HCT116 (cell line): ENCODE results near the gene CCDC87. TPM values are rescaled to one million over a fixed set of nuclear protein-coding genes. Genes with fewer than 3 reads are reported as not detected.

Source experiments
- ATAC-seq: fragments of 200-7000 bp; cut with Tn5 transposase; 2 replicates; pipeline ENCODE4 v1.9.1; 2020; ENCODE audit warnings: mild to moderate bottlenecking, moderate library complexity
- BruUV-seq: library from RNA; stranded (reverse); fragments of 400-500 nt; replicated peaks from 2 replicates; lab custom pipeline; 2021; lab: Mats Ljungman, UMichigan
- CTCF ChIA-PET: fragments of 300-600 bp; sonication (Branson Sonifier 250); formaldehyde crosslinking; loops from one replicate; lab custom pipeline; 2021; ENCODE audit warnings: antibody characterized with exemption; lab: Charles Lee
- POLR2A ChIA-PET: fragments of 300-600, 350-600 bp; sonication (Branson Sonifier 250); formaldehyde crosslinking; loops from one replicate; lab custom pipeline; 2021; ENCODE audit warnings: antibody characterized with exemption; lab: Charles Lee
- RAD21 ChIA-PET, 2 experiments: fragments of 300-600 bp; sonication (Branson Sonifier 250); formaldehyde crosslinking; loops; one replicate each; lab custom pipeline; 2023; ENCODE audit warnings: low total read pairs in 2 of 2; ENCODE audit not compliant: uncharacterized antibody in 2 of 2, unreplicated experiment in 2 of 2, low non-redundant PET in 1 of 2; lab: Charles Lee
- DNase-seq: peaks from one replicate; pipeline ENCODE4 v3.0.0-alpha.2; 2010; ENCODE audit warnings: low read depth, low spot score
- H2AFZ ChIP-seq: fragments of 200-600 bp; shearing (Covaris generic), sonication (generic); 2 replicates; pipeline ENCODE4 v1.6.1; 2017; ENCODE audit warnings: low read depth, mixed run types, mixed read lengths, antibody characterized with exemption, low read length; ENCODE audit not compliant: poor library complexity, severe bottlenecking
- H3K27ac ChIP-seq: 2 replicates; pipeline ENCODE4 v1.5.1; 2012; ENCODE audit warnings: low read depth, low read length
- H3K27me3 ChIP-seq: fragments of 200-600 bp; sonication (generic); 2 replicates; pipeline ENCODE4 v1.6.1; 2016; ENCODE audit warnings: mixed run types, low read length, mixed read lengths; ENCODE audit not compliant: insufficient read depth
- H3K36me3 ChIP-seq, 2 experiments: fragments of 200-500 bp in 1 of 2; fragments of 200-600 bp in 1 of 2; sonication (Bioruptor generic) in 1 of 2; sonication (generic) in 1 of 2; 2 replicates each; pipeline versions ENCODE4 v1.5.1 to v1.6.1; 2014 to 2016; ENCODE audit warnings: low read length in 2 of 2, inconsistent platforms in 1 of 2, mixed read lengths in 1 of 2, mixed run types in 1 of 2; ENCODE audit not compliant: insufficient read depth in 2 of 2, control insufficient read depth in 1 of 2
- H3K4me1 ChIP-seq, 2 experiments: fragments of 200-600 bp in 1 of 2; sonication (generic) in 1 of 2; 2 replicates each; pipeline versions ENCODE4 v1.5.1 to v1.6.1; 2012 to 2017; ENCODE audit warnings: low read length in 2 of 2, inconsistent platforms in 1 of 2, mild to moderate bottlenecking in 1 of 2, mixed read lengths in 1 of 2, mixed run types in 1 of 2, moderate library complexity in 1 of 2; ENCODE audit not compliant: insufficient read depth in 2 of 2, control insufficient read depth in 1 of 2
- H3K4me2 ChIP-seq: fragments of 200-600 bp; sonication (generic); 2 replicates; pipeline ENCODE4 v1.6.1; 2017; ENCODE audit warnings: mixed run types, low read length, mixed read lengths
- H3K4me3 ChIP-seq, 2 experiments: fragments of 200-600 bp in 1 of 2; sonication (generic) in 1 of 2; replicated peaks in 1 of 2; 2 replicates each; pipeline ENCODE4 v1.5.1; 2011 to 2016; ENCODE audit warnings: low read length in 2 of 2, control low read depth in 1 of 2, low read depth in 1 of 2, mild to moderate bottlenecking in 1 of 2, mixed read lengths in 1 of 2, mixed run types in 1 of 2
- H3K79me2 ChIP-seq: fragments of 200-600 bp; sonication (generic); 2 replicates; pipeline ENCODE4 v1.6.1; 2017; ENCODE audit warnings: mild to moderate bottlenecking, mixed run types, low read length, moderate library complexity, mixed read lengths; ENCODE audit not compliant: insufficient read depth
- H3K9ac ChIP-seq: fragments of 200-600 bp; sonication (generic); 2 replicates; pipeline ENCODE4 v1.6.1; 2016; ENCODE audit warnings: low read length, mixed read lengths
- H3K9me2 ChIP-seq: fragments of 200-600 bp; sonication (generic), shearing (Covaris generic); 2 replicates; pipeline ENCODE4 v1.6.1; 2017; ENCODE audit warnings: mixed run types, mild to moderate bottlenecking, moderate library complexity; ENCODE audit not compliant: insufficient read depth
- H3K9me3 ChIP-seq, 2 experiments: fragments of 200-500 bp in 1 of 2; fragments of 200-600 bp in 1 of 2; sonication (Bioruptor generic) in 1 of 2; sonication (generic) in 1 of 2; 2 replicates each; pipeline ENCODE4 v1.6.1; 2014 to 2017; ENCODE audit warnings: low read length in 2 of 2, mixed read lengths in 2 of 2, inconsistent platforms in 1 of 2, low read depth in 1 of 2, mild to moderate bottlenecking in 1 of 2, mixed run types in 1 of 2, moderate library complexity in 1 of 2; ENCODE audit not compliant: control insufficient read depth in 1 of 2, insufficient read depth in 1 of 2
- H4K20me1 ChIP-seq: fragments of 200-600 bp; sonication (generic), shearing (Covaris generic); 2 replicates; pipeline ENCODE4 v1.6.1; 2017; ENCODE audit warnings: mixed run types, mild to moderate bottlenecking, moderate library complexity; ENCODE audit not compliant: insufficient read depth
- CEBPB ChIP-seq: IDR thresholded peaks from 2 replicates; pipeline ENCODE4 v1.6.1; 2012; ENCODE audit warnings: low read depth
- FOSL1 ChIP-seq: IDR thresholded peaks from 2 replicates; pipeline ENCODE4 v1.6.1; 2012; ENCODE audit warnings: low read depth
- MAX ChIP-seq: IDR thresholded peaks from 2 replicates; pipeline ENCODE4 v1.6.1; 2012
- POLR2A ChIP-seq: IDR thresholded peaks from 2 replicates; pipeline ENCODE4 v1.7.0; 2011; ENCODE audit warnings: borderline replicate concordance; ENCODE audit not compliant: insufficient read depth, insufficient read length; ENCODE audit errors: extremely low read depth
- SIN3A ChIP-seq: IDR thresholded peaks from 2 replicates; pipeline ENCODE4 v1.6.1; 2012; ENCODE audit warnings: low read depth
- SP1 ChIP-seq: IDR thresholded peaks from 2 replicates; pipeline ENCODE4 v1.6.1; 2012; ENCODE audit warnings: low read depth
- TCF7L2 ChIP-seq: IDR thresholded peaks from 2 replicates; pipeline ENCODE4 v1.7.0; 2011; ENCODE audit warnings: borderline replicate concordance, inconsistent platforms; ENCODE audit not compliant: insufficient read depth, insufficient read length; ENCODE audit errors: extremely low read depth
- ZFX ChIP-seq: fragments of 450-650 bp; IDR thresholded peaks from 2 replicates; pipeline ENCODE4 v1.6.1; 2017
- intact Hi-C: fragments of 100-400 bp; cut with micrococcal nuclease; formaldehyde crosslinking; loops from 2 replicates; pipeline ENCODE4 v1.10.0; 2022
- total RNA-seq: library from RNA; stranded (reverse); gene quantifications from one replicate; pipeline ENCODE4 v1.2.1, GENCODE V29; 2021; ENCODE audit not compliant: unreplicated experiment
- TF ChIP-seq, protein P1 (sequence below): IDR thresholded peaks from 2 replicates; pipeline ENCODE4 v1.6.1; 2012
- TF ChIP-seq, protein P2 (sequence below): IDR thresholded peaks from 2 replicates; pipeline ENCODE4 v1.6.1; 2011; ENCODE audit warnings: mild to moderate bottlenecking, low read length, moderate library complexity; ENCODE audit not compliant: insufficient replicate concordance; ENCODE audit errors: extremely low read depth
- TF ChIP-seq, protein P3 (sequence below), 3 experiments: fragments of 200-600 bp in 1 of 3; sonication (generic) in 1 of 3; IDR thresholded peaks in 2 of 3; conservative IDR thresholded peaks in 1 of 3; 2 replicates each; pipeline ENCODE4 v1.5.1; 2012 to 2017; ENCODE audit warnings: low read depth in 2 of 3, low read length in 2 of 3, antibody characterized with exemption in 1 of 3, borderline replicate concordance in 1 of 3, control low read depth in 1 of 3, mild to moderate bottlenecking in 1 of 3, mixed read lengths in 1 of 3, mixed run types in 1 of 3, moderate library complexity in 1 of 3; ENCODE audit not compliant: insufficient read depth in 1 of 3

The CCDC87 gene
- total RNA-seq, 1 experiment from 2014 or later, result 0.39 TPM

- CTCF ChIA-PET, result no interaction called here
- no peaks in the 10 kb centered on the region for H3K9me3 ChIP-seq
- POLR2A ChIA-PET, result no interaction called here
- intact Hi-C loops, result no loop called here
- H3K4me2 ChIP-seq, result no peak overlapping the region
- H3K36me3 ChIP-seq, result no peaks in the 10 kb centered on the region
- no peaks in the 10 kb centered on the region for H3K27me3 ChIP-seq
- H4K20me1 ChIP-seq, result no peaks in the 10 kb centered on the region
- no TSS peak for BruUV-seq
- H2AFZ ChIP-seq, result no peak overlapping the region
- no peak overlapping the region for H3K27ac ChIP-seq
- H3K9me2 ChIP-seq, result no peaks in the 10 kb centered on the region
- no peak overlapping the region for H3K4me3 ChIP-seq
- H3K4me1 ChIP-seq, result no peaks in the 10 kb centered on the region
- TF ChIP-seq TCF7L2 (no peak), SP1 (no peak), ZFX (no peak), CEBPB (no peak), SIN3A (no peak), POLR2A (no peak), MAX (no peak), FOSL1 (no peak)
- TF ChIP-seq, protein P1, sequence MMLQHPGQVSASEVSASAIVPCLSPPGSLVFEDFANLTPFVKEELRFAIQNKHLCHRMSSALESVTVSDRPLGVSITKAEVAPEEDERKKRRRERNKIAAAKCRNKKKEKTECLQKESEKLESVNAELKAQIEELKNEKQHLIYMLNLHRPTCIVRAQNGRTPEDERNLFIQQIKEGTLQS, result no peak
- TF ChIP-seq, protein P2, sequence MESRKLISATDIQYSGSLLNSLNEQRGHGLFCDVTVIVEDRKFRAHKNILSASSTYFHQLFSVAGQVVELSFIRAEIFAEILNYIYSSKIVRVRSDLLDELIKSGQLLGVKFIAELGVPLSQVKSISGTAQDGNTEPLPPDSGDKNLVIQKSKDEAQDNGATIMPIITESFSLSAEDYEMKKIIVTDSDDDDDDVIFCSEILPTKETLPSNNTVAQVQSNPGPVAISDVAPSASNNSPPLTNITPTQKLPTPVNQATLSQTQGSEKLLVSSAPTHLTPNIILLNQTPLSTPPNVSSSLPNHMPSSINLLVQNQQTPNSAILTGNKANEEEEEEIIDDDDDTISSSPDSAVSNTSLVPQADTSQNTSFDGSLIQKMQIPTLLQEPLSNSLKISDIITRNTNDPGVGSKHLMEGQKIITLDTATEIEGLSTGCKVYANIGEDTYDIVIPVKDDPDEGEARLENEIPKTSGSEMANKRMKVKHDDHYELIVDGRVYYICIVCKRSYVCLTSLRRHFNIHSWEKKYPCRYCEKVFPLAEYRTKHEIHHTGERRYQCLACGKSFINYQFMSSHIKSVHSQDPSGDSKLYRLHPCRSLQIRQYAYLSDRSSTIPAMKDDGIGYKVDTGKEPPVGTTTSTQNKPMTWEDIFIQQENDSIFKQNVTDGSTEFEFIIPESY, result no peak
- TF ChIP-seq, protein P3, sequence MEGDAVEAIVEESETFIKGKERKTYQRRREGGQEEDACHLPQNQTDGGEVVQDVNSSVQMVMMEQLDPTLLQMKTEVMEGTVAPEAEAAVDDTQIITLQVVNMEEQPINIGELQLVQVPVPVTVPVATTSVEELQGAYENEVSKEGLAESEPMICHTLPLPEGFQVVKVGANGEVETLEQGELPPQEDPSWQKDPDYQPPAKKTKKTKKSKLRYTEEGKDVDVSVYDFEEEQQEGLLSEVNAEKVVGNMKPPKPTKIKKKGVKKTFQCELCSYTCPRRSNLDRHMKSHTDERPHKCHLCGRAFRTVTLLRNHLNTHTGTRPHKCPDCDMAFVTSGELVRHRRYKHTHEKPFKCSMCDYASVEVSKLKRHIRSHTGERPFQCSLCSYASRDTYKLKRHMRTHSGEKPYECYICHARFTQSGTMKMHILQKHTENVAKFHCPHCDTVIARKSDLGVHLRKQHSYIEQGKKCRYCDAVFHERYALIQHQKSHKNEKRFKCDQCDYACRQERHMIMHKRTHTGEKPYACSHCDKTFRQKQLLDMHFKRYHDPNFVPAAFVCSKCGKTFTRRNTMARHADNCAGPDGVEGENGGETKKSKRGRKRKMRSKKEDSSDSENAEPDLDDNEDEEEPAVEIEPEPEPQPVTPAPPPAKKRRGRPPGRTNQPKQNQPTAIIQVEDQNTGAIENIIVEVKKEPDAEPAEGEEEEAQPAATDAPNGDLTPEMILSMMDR (IDR thresholded peaks at IDR 0.05 in 2 of 3, conservative IDR thresholded peaks at IDR 0.05 in 1 of 3; ENCODE audit: borderline replicate concordance in 1 of 3, insufficient read depth in 1 of 3, low read depth in 2 of 3, low read length in 2 of 3), result no peak
- RAD21 ChIA-PET, result no interaction called here
- no peaks in the 10 kb centered on the region for H3K79me2 ChIP-seq
- ATAC-seq (no peak), DNase-seq (no peak)
- H3K9ac ChIP-seq, result no peak overlapping the region
Observed at GRCh38 chr11:66563832-66564231, 29.0 kb downstream of the CCDC87 start.
